A673 (cell line): ENCODE results near the gene MLPH.

ENCODE experiments used
- CTCF ChIP-seq: fragments of 300-800, 200-600 bp; sonication (generic); conservative IDR thresholded peaks from 2 replicates; pipeline ENCODE4 v1.5.1; 2017; ENCODE audit warnings: low read depth, mild to moderate bottlenecking, antibody characterized with exemption, low read length, moderate library complexity, mixed read lengths
- EZH2 ChIP-seq: fragments of 200-600 bp; sonication (generic); IDR thresholded peaks from 2 replicates; pipeline ENCODE4 v1.6.1; 2017; ENCODE audit warnings: borderline replicate concordance, low read depth, mild to moderate bottlenecking, mixed read lengths, antibody characterized with exemption, low read length; ENCODE audit not compliant: poor library complexity, severe bottlenecking

- TF ChIP-seq CTCF (no peak), EZH2 (no peak)
These were observed 38.9 kb upstream of the MLPH start for GRCh38 chr2:237448171-237448570.
